Keratinocyte (primary cell): ENCODE results near the gene MTMR11. TPM values are rescaled to one million over a fixed set of nuclear protein-coding genes. Genes with fewer than 3 reads are reported as not detected.
A peak's percentile ranks its signal among the peaks of the same experiment; 100 is the strongest.

ENCODE experiments used
- DNase-seq: peaks from one replicate; pipeline ENCODE4 v3.0.0-alpha.2; 2011; ENCODE audit warnings: low read depth, missing footprints, low spot score
- FAIRE-seq: peaks from 2 replicates; lab custom pipeline; 2011; peaks lifted over from hg19 to GRCh38; lab: Jason Lieb, UNC
- H2AFZ ChIP-seq: 2 replicates; pipeline ENCODE4 v1.6.0; 2012; ENCODE audit warnings: low read length, control low read depth, inconsistent platforms; ENCODE audit not compliant: control insufficient read depth
- H3K27ac ChIP-seq: 2 replicates; pipeline ENCODE4 v1.5.1; 2011; ENCODE audit warnings: low read length; ENCODE audit not compliant: control insufficient read depth, insufficient read depth
- H3K27me3 ChIP-seq: 3 replicates; pipeline ENCODE4 v1.6.0; 2011; ENCODE audit warnings: low read length; ENCODE audit not compliant: control insufficient read depth, insufficient read depth; ENCODE audit errors: extremely low read depth
- H3K36me3 ChIP-seq, 2 experiments: 2 replicates in 1 of 2; 3 replicates in 1 of 2; pipeline ENCODE4 v1.5.1; 2011; ENCODE audit warnings: low read length in 2 of 2, mild to moderate bottlenecking in 1 of 2; ENCODE audit not compliant: control insufficient read depth in 2 of 2, insufficient read depth in 2 of 2; ENCODE audit errors: extremely low read depth in 1 of 2
- H3K4me1 ChIP-seq: 3 replicates; pipeline ENCODE4 v1.5.1; 2011; ENCODE audit warnings: low read length; ENCODE audit not compliant: control insufficient read depth, insufficient read depth; ENCODE audit errors: extremely low read depth
- H3K4me2 ChIP-seq: 3 replicates; pipeline ENCODE4 v1.6.0; 2011; ENCODE audit warnings: low read depth, low read length; ENCODE audit not compliant: control insufficient read depth, insufficient read depth; ENCODE audit errors: extremely low read depth
- H3K4me3 ChIP-seq, 3 experiments: fragments of 200-600 bp in 1 of 3; sonication (generic) in 1 of 3; 2 replicates in 2 of 3; 3 replicates in 1 of 3; pipeline ENCODE4 v1.5.1; 2011 to 2016; ENCODE audit warnings: low read length in 3 of 3, mild to moderate bottlenecking in 3 of 3, control low read depth in 2 of 3, inconsistent platforms in 1 of 3, low read depth in 1 of 3, mixed read lengths in 1 of 3, mixed run types in 1 of 3, moderate library complexity in 1 of 3; ENCODE audit not compliant: control insufficient read depth in 2 of 3, insufficient read depth in 2 of 3; ENCODE audit errors: extremely low read depth in 1 of 3
- H3K79me2 ChIP-seq: 2 replicates; pipeline ENCODE4 v1.6.0; 2012; ENCODE audit warnings: low read length; ENCODE audit not compliant: control insufficient read depth, insufficient read depth
- H3K9ac ChIP-seq: 3 replicates; pipeline ENCODE4 v1.6.0; 2011; ENCODE audit warnings: low read length; ENCODE audit not compliant: control insufficient read depth, insufficient read depth; ENCODE audit errors: extremely low read depth
- H3K9me1 ChIP-seq: 3 replicates; pipeline ENCODE4 v1.6.0; 2011; ENCODE audit warnings: low read length; ENCODE audit not compliant: control insufficient read depth, insufficient read depth; ENCODE audit errors: extremely low read depth
- H3K9me3 ChIP-seq: 2 replicates; pipeline ENCODE4 v1.5.1; 2012; ENCODE audit warnings: low read depth, low read length; ENCODE audit not compliant: control insufficient read depth
- H4K20me1 ChIP-seq: 3 replicates; pipeline ENCODE4 v1.6.0; 2011; ENCODE audit warnings: low read length; ENCODE audit not compliant: control insufficient read depth, insufficient read depth; ENCODE audit errors: extremely low read depth
- EZH2 ChIP-seq: IDR thresholded peaks from one replicate; pipeline ENCODE4 v1.6.1; 2012; ENCODE audit warnings: inconsistent platforms, mild to moderate bottlenecking, low read length, moderate library complexity
- dilution Hi-C: fragments of 300-500 bp; cut with MboI; formaldehyde crosslinking; loops from one replicate; pipeline ENCODE4 v1.7.0; 2020; ENCODE audit warnings: low sequenced_read_pairs; ENCODE audit not compliant: extremely low pct_ligation_motif_present
- polyA plus RNA-seq, 5 experiments: library from polyadenylated mRNA; depleted of rRNA in 3 of 5; stranded (reverse) in 3 of 5; stranded (forward) in 1 of 5; unstranded in 1 of 5; fragments of >200 nt; gene quantifications; 1 replicate in 1 of 5; 2 replicates in 3 of 5; 3 replicates in 1 of 5; pipeline versions ENCODE4 v1.2.1 to v1.2.3, GENCODE V29; 2011 to 2012; ENCODE audit warnings: missing spikeins in 2 of 5, low read depth in 1 of 5, low replicate concordance in 1 of 5
- TF ChIP-seq, protein P1 (sequence below), 3 experiments: IDR thresholded peaks in 1 of 3; conservative IDR thresholded peaks in 1 of 3; optimal IDR thresholded peaks in 1 of 3; 2 replicates in 2 of 3; 3 replicates in 1 of 3; pipeline versions ENCODE3 to v1.5.1; 2011; ENCODE audit warnings: low read length in 3 of 3, mild to moderate bottlenecking in 3 of 3, moderate library complexity in 2 of 3, control low read depth in 1 of 3, inconsistent platforms in 1 of 3; ENCODE audit not compliant: insufficient read depth in 2 of 3; ENCODE audit errors: extremely low read depth in 1 of 3

MTMR11 gene
- polyA plus RNA-seq, 1 donor (not counting 4 experiments of a cell fraction or from before 2014, with no cell fraction given), result 11.8 TPM

DNA sequence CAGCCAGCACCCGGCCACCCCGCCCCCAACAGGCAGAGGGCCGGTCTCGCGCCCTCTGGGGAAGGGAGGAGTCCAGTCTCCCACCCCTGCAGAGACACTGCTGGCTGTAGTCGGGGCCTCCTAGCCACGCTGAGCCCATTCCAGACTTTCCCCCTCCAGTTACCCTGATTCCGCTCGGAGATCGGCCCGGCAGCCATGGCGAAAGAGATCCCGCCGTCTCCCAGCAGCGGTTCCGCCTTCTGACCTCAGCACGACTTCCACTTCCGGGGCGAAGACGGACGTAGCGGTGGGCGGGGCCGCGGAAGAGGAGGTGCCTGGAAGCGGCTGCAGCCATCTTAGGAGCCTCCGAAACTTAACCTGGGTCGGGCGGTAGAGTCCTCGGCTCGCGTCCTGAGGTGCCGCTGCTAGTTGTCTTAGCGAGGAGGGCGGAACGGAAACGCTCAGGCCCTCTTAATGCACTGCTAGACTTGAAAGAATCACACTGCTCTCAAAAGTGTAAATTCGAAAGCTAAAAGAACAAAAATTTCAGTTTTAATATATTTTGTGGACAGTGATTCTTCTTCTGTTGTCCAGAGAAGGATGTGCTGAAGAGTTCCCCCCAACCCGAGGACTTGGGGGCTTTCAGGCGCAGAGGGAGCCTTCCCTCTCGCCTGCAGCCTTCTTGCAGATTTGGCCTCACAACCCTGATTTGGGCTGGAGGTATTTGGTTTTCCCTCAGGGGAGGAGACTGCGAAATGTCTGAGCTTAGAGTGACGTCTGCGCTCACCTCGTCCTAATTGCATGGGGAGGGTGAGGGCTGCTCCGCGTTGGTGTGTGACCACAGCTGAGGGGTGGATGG is 8.9 kb downstream of the MTMR11 start, which contains the start of gene SF3B4:
Gene SF3B4 (minus strand): TSS at position 241 of the 838 bp plus-strand sequence. CDS start 44 bp downstream, at position 197.
- Histone ChIP-seq H3K9me1 (no peaks in the 10 kb centered on the region), H3K4me3 (peak within 1 kb of the TSS; percentile 84 to 97 (median 94)), H3K4me1 (peaks cover 32% of the 10 kb centered on the region), H3K9me3 (no peaks in the 10 kb centered on the region), H3K79me2 (peaks cover 33% of the 10 kb centered on the region), H2AFZ (peak within 1 kb of the TSS; percentile 79), H3K4me2 (peak within 1 kb of the TSS; percentile 82), H4K20me1 (peaks cover 3% of the 10 kb centered on the region), H3K9ac (peak within 1 kb of the TSS; percentile 91), H3K27me3 (no peaks in the 10 kb centered on the region), H3K27ac (peak within 1 kb of the TSS; percentile 95), H3K36me3 (peaks cover 32 to 36% of the 10 kb centered on the region in 2 experiments)
- TF ChIP-seq EZH2, result no peak
- TF ChIP-seq, protein P1, sequence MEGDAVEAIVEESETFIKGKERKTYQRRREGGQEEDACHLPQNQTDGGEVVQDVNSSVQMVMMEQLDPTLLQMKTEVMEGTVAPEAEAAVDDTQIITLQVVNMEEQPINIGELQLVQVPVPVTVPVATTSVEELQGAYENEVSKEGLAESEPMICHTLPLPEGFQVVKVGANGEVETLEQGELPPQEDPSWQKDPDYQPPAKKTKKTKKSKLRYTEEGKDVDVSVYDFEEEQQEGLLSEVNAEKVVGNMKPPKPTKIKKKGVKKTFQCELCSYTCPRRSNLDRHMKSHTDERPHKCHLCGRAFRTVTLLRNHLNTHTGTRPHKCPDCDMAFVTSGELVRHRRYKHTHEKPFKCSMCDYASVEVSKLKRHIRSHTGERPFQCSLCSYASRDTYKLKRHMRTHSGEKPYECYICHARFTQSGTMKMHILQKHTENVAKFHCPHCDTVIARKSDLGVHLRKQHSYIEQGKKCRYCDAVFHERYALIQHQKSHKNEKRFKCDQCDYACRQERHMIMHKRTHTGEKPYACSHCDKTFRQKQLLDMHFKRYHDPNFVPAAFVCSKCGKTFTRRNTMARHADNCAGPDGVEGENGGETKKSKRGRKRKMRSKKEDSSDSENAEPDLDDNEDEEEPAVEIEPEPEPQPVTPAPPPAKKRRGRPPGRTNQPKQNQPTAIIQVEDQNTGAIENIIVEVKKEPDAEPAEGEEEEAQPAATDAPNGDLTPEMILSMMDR (optimal IDR thresholded peaks at IDR 0.05 in 1 of 3, IDR thresholded peaks at IDR 0.05 in 1 of 3, conservative IDR thresholded peaks at IDR 0.05 in 1 of 3; ENCODE audit: extremely low read depth in 1 of 3, insufficient read depth in 2 of 3, low read length in 3 of 3), result no peak
- no peak for DNase-seq
- dilution Hi-C loops, result no loop called here
- no peak for FAIRE-seq

DNA sequence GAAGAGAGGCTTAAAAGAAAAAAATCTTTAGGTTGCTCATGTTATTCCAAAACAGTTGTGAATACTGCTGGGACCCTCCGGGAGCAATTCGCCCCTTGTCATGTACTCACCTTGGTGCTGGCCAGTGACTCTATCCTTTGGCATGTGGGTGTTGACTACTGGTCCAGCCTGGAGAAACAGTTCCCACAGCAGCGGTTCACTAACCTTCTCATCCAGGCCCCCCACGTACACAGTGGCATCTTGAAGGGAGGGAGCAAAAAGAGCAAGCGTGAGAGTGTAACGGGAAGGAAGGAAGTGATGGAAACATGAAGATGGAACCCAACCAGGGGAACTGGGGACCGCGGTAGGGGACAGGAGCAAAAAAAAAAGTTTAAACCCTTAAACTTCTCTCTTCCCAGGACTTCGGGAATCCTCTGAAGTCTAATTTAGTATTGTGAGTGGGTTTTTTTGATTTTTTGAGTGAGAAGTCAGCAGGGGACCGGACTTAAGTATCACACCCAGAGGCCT is 9.6 kb downstream of the MTMR11 start:
- peaks cover 33% of the 10 kb centered on the region for H3K79me2 ChIP-seq
- peak overlapping the region; percentile 84 to 97 (median 94) for H3K4me3 ChIP-seq
- peak overlapping the region; percentile 79 for H2AFZ ChIP-seq
- H3K4me1 ChIP-seq, result peaks cover 32% of the 10 kb centered on the region
- peak overlapping the region; percentile 91 for H3K9ac ChIP-seq
- DNase-seq (no peak), FAIRE-seq (no peak)
- H3K27ac ChIP-seq, result peak overlapping the region; percentile 95
- H3K4me2 ChIP-seq, result peak overlapping the region; percentile 82
- dilution Hi-C loops, result no loop called here
- TF ChIP-seq, protein P1 (optimal IDR thresholded peaks at IDR 0.05 in 1 of 3, IDR thresholded peaks at IDR 0.05 in 1 of 3, conservative IDR thresholded peaks at IDR 0.05 in 1 of 3; ENCODE audit: extremely low read depth in 1 of 3, insufficient read depth in 2 of 3, low read length in 3 of 3), result no peak
- no peak for TF ChIP-seq EZH2
- peaks cover 32 to 40% of the 10 kb centered on the region in 2 experiments for H3K36me3 ChIP-seq
- peaks cover 3% of the 10 kb centered on the region for H4K20me1 ChIP-seq
- H3K9me1 ChIP-seq, result no peaks in the 10 kb centered on the region
- no peaks in the 10 kb centered on the region for H3K9me3 ChIP-seq
- H3K27me3 ChIP-seq, result no peaks in the 10 kb centered on the region
